Chondrocyte (in vitro differentiated cells): ENCODE results near the gene SLF1. TPM values are rescaled to one million over a fixed set of nuclear protein-coding genes. Genes with fewer than 3 reads are reported as not detected.

Source experiments
- DNase-seq: peaks from one replicate; pipeline ENCODE4 v3.0.0; 2021; ENCODE audit warnings: mixed read lengths, low spot score
- H3K27ac Mint-ChIP-seq: one replicate; pipeline ENCODE4 v1.8.0; 2021; ENCODE audit warnings: mild to moderate bottlenecking, moderate library complexity, mixed read lengths; ENCODE audit not compliant: unreplicated experiment
- H3K27me3 Mint-ChIP-seq: 2 replicates; pipeline ENCODE4 v1.8.0; 2021; ENCODE audit warnings: low read depth, mixed read lengths
- H3K36me3 Mint-ChIP-seq: 2 replicates; pipeline ENCODE4 v1.8.0; 2021; ENCODE audit warnings: low read depth, mixed read lengths
- H3K4me1 Mint-ChIP-seq: 2 replicates; pipeline ENCODE4 v1.8.0; 2021; ENCODE audit warnings: low read depth, mild to moderate bottlenecking, mixed read lengths
- H3K4me3 Mint-ChIP-seq: one replicate; pipeline ENCODE4 v1.8.0; 2021; ENCODE audit warnings: mild to moderate bottlenecking, moderate library complexity, mixed read lengths; ENCODE audit not compliant: unreplicated experiment
- H3K9me3 Mint-ChIP-seq: 2 replicates; pipeline ENCODE4 v1.8.0; 2021; ENCODE audit warnings: low read depth, mixed read lengths
- total RNA-seq: library from RNA; stranded (reverse); gene quantifications from 3 replicates; pipeline ENCODE4 v1.2.1, GENCODE V29; 2021
- TF ChIP-seq, protein P1 (sequence below): fragments of 200-600 bp; sonication (generic); IDR thresholded peaks from 2 replicates; pipeline ENCODE4 v1.5.0; 2021; ENCODE audit warnings: antibody characterized with exemption, mild to moderate bottlenecking, moderate library complexity

Gene SLF1
- total RNA-seq, 1 donor from 2014 or later: 3.9 TPM

DNA sequence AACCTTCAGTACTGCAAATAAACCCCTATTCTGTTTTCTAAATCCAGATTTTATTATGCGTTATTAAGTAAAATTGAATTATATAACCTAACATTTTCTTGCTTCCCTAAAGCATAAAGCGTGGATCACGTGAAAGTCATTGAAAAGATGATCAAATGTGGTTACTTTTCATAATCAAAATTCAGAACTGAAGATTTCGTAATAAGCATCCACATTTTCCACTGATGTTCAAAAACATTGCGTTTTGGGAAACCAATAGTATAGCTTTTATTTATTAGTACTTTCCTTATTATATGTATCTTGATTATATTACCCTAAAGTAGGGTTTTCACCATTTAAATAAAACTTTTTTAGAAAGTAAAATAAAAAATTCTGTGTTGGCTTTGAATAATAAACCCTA is 1.8 kb downstream of the SLF1 start:
- DNase-seq: no peak
- no peaks in the 10 kb centered on the region for H3K9me3 Mint-ChIP-seq
- no peak overlapping the region for H3K4me3 Mint-ChIP-seq
- no peaks in the 10 kb centered on the region for H3K27me3 Mint-ChIP-seq
- H3K36me3 Mint-ChIP-seq: no peaks in the 10 kb centered on the region
- H3K4me1 Mint-ChIP-seq: peaks cover 32% of the 10 kb centered on the region
- no peak overlapping the region for H3K27ac Mint-ChIP-seq
- TF ChIP-seq, protein P1, sequence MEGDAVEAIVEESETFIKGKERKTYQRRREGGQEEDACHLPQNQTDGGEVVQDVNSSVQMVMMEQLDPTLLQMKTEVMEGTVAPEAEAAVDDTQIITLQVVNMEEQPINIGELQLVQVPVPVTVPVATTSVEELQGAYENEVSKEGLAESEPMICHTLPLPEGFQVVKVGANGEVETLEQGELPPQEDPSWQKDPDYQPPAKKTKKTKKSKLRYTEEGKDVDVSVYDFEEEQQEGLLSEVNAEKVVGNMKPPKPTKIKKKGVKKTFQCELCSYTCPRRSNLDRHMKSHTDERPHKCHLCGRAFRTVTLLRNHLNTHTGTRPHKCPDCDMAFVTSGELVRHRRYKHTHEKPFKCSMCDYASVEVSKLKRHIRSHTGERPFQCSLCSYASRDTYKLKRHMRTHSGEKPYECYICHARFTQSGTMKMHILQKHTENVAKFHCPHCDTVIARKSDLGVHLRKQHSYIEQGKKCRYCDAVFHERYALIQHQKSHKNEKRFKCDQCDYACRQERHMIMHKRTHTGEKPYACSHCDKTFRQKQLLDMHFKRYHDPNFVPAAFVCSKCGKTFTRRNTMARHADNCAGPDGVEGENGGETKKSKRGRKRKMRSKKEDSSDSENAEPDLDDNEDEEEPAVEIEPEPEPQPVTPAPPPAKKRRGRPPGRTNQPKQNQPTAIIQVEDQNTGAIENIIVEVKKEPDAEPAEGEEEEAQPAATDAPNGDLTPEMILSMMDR: no peak

DNA sequence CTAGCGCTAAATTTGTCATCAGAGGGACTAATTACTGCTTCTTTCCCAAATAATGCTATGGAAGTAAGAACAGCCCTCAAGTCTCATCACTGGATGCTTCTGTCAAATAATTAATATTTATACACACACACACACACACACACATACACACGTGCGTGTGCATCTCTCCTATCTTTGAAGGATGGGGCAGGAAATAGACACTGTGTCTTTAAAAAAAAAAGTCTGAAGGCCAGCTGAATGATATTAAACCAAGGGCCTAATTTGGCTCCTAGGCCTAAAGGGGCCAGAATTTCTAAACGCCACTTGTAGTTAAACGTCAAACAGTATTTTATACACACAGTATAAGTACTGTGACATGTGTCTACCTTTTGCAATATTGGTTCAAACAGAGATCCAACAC is 3.3 kb downstream of the SLF1 start:
- Mint-ChIP-seq H3K27me3 (no peaks in the 10 kb centered on the region), H3K4me3 (no peak overlapping the region), H3K4me1 (peaks cover 32% of the 10 kb centered on the region), H3K36me3 (no peaks in the 10 kb centered on the region), H3K27ac (no peak overlapping the region), H3K9me3 (no peaks in the 10 kb centered on the region)
- DNase-seq: no peak
- TF ChIP-seq, protein P1: no peak

DNA sequence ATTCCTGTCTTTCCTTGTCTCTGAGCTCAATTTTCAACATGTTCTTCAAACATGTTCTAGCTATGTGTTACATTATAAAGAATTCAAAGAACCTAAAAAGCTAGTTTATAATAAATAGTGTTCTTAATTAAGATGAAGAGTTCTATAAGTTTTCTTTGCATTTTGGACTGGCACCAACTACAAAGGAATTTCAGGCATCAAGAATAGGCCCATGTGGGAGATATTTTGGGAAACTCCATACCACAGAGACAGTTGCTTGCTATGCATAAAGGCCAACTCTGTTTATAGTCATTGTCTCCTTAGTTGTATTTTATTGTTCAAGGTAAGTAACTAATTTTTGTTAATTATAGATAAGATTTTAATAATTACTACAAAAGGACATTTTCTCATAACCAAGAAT is 4.5 kb downstream of the SLF1 start:
- no peak overlapping the region for H3K4me3 Mint-ChIP-seq
- no peaks in the 10 kb centered on the region for H3K9me3 Mint-ChIP-seq
- DNase-seq: no peak
- TF ChIP-seq, protein P1: no peak
- H3K4me1 Mint-ChIP-seq: peaks cover 23% of the 10 kb centered on the region
- H3K27ac Mint-ChIP-seq: no peak overlapping the region
- H3K36me3 Mint-ChIP-seq: no peaks in the 10 kb centered on the region
- H3K27me3 Mint-ChIP-seq: no peaks in the 10 kb centered on the region

DNA sequence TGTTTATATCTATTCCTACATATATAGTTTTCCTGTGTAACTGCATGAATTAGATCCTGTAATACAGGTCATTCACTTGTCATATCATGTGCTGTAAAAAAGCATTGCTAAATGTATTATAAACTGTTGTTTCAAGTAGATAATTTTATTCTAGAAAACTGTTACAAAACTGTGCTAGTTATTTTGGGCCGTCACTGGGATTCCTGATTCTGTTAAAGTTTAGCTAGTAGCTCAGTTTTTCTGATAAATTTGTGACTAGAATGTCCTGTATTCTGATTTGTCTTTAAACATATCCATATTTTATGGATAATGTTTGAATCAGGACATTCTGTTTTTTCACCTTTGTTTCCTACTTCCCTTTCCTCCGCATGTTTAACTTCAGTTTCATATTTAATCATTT is 5.4 kb downstream of the SLF1 start:
- TF ChIP-seq, protein P1: no peak
- H3K9me3 Mint-ChIP-seq: no peaks in the 10 kb centered on the region
- no peak overlapping the region for H3K4me3 Mint-ChIP-seq
- DNase-seq: no peak
- H3K36me3 Mint-ChIP-seq: no peaks in the 10 kb centered on the region
- no peaks in the 10 kb centered on the region for H3K27me3 Mint-ChIP-seq
- H3K4me1 Mint-ChIP-seq: peaks cover 23% of the 10 kb centered on the region
- H3K27ac Mint-ChIP-seq: no peak overlapping the region

DNA sequence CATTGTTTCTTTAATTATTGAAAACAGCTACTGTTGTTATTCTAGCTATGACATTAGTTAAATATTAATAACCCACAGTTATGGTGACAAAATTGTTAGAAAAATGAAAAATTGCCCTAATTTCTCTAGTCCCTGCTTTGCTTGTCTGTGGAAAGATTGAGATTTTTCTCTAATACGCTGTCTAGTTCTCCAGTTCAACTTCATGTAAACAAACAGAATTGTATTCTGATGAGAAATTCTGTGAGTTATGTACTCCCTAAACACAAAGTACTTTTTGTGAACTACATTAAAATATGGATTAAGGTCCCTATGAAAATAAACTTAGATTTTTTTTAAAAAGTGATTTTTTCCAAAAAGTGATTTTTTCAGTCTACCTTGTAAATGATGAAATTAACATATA is 8.7 kb downstream of the SLF1 start:
- no peak overlapping the region for H3K4me3 Mint-ChIP-seq
- TF ChIP-seq, protein P1: no peak
- no peak for DNase-seq
- H3K36me3 Mint-ChIP-seq: peaks cover 14% of the 10 kb centered on the region
- peaks cover 9% of the 10 kb centered on the region for H3K4me1 Mint-ChIP-seq
- no peaks in the 10 kb centered on the region for H3K27me3 Mint-ChIP-seq
- no peak overlapping the region for H3K27ac Mint-ChIP-seq
- H3K9me3 Mint-ChIP-seq: peaks cover 5% of the 10 kb centered on the region
